Astrocyte of the spinal cord (primary cell): Measurements from ENCODE around the gene PRKAR2B.
A peak's percentile ranks its signal among the peaks of the same experiment; 100 is the strongest.
"Not testable (repeated sequence)": the region's sequence is repeated elsewhere in the genome, so short reads cannot be mapped to it uniquely, and the experiment has no call there.

Experiments used
- DNase-seq: peaks from one replicate; pipeline ENCODE4 v3.0.0; 2011; ENCODE audit warnings: low read depth, low spot score
- H3K4me3 ChIP-seq: 2 replicates; pipeline ENCODE4 v1.5.1; 2011; ENCODE audit warnings: low read depth, mild to moderate bottlenecking, low read length, moderate library complexity
- CTCF ChIP-seq: IDR thresholded peaks from 2 replicates; pipeline ENCODE4 v1.5.1; 2012; ENCODE audit warnings: low read depth, mild to moderate bottlenecking, low read length, inconsistent platforms
- in situ Hi-C: cut with HindIII; loops from 2 replicates; pipeline ENCODE4 v1.10.0; 2017; ENCODE audit warnings: low sequenced_read_pairs

Gene PRKAR2B

GRCh38 chr7:107041097-107041496, 3.4 kb upstream of the PRKAR2B start:
- DNase-seq, result no peak
- no peak for TF ChIP-seq CTCF
- in situ Hi-C loops, result no loop called here
- H3K4me3 ChIP-seq, result no peak overlapping the region

- DNase-seq, H3K4me3 ChIP-seq, in situ Hi-C loops: not testable (repeated sequence)
Observed at GRCh38 chr7:107041764-107042163, 2.7 kb upstream of the PRKAR2B start.

GRCh38 chr7:107042326-107042910, 2.1 kb upstream of the PRKAR2B start:
- in situ Hi-C loops, DNase-seq, H3K4me3 ChIP-seq: not testable (repeated sequence)

GRCh38 chr7:107043491-107043890, 1.0 kb upstream of the PRKAR2B start:
- in situ Hi-C loops, result no loop called here
- TF ChIP-seq CTCF, result no peak

GRCh38 chr7:107043921-107044346, 571 bp upstream of the PRKAR2B start:
- no peak for DNase-seq
- peak overlapping the region; percentile 47 for H3K4me3 ChIP-seq
- no peak for TF ChIP-seq CTCF
- in situ Hi-C loops, result no loop called here

More at GRCh38 chr7:107043491-107043890, 1.0 kb upstream of the PRKAR2B start:
- H3K4me3 ChIP-seq, result no peak overlapping the region
- DNase-seq, result no peak

GRCh38 chr7:107045195-107045960, 873 bp downstream of the PRKAR2B start:
- TF ChIP-seq CTCF, result no peak
- H3K4me3 ChIP-seq, result peak overlapping the region; percentile 71

GRCh38 chr7:107045980-107046379, 1.5 kb downstream of the PRKAR2B start:
- in situ Hi-C loops, result no loop called here
- DNase-seq, result peak; percentile 46
- TF ChIP-seq CTCF, result no peak
- no peak overlapping the region for H3K4me3 ChIP-seq

More at GRCh38 chr7:107045195-107045960, 873 bp downstream of the PRKAR2B start:
- in situ Hi-C loops, result no loop called here
- DNase-seq, result no peak
